ENCODE data around the gene BTBD10.
"Not testable (repeated sequence)": the region's sequence is repeated elsewhere in the genome, so short reads cannot be mapped to it uniquely, and the experiment has no call there.

The BTBD10 gene

GRCh38 chr11:13440100-13440855 is 22.7 kb downstream of the BTBD10 start:
- DNase-seq: peak; percentile 88

GRCh38 chr11:13438291-13438690 is 24.7 kb downstream of the BTBD10 start:
- no peak for DNase-seq

GRCh38 chr11:13436836-13437235 is 26.2 kb downstream of the BTBD10 start:
- DNase-seq: not testable (repeated sequence)

- DNase-seq: no peak
Observed at GRCh38 chr11:13434247-13435205, 28.5 kb downstream of the BTBD10 start.

- DNase-seq: no peak
Observed at GRCh38 chr11:13433437-13433836, 29.6 kb downstream of the BTBD10 start.

GRCh38 chr11:13429836-13430235 is 33.2 kb downstream of the BTBD10 start:
- DNase-seq: no peak

- no peak for DNase-seq
Observed at GRCh38 chr11:13429288-13429687, 33.7 kb downstream of the BTBD10 start.

GRCh38 chr11:13427440-13427839 is 35.6 kb downstream of the BTBD10 start:
- no peak for DNase-seq

GRCh38 chr11:13423372-13423771 is 39.6 kb downstream of the BTBD10 start:
- no peak for DNase-seq

- no peak for DNase-seq
Observed at GRCh38 chr11:13421561-13421960, 41.5 kb downstream of the BTBD10 start.

- DNase-seq: no peak
Observed at GRCh38 chr11:13415201-13415600, 47.8 kb downstream of the BTBD10 start.

- DNase-seq: no peak
Observed at GRCh38 chr11:13405220-13405619, 57.8 kb downstream of the BTBD10 start.

GRCh38 chr11:13398335-13398734 is 64.7 kb downstream of the BTBD10 start:
- not testable (repeated sequence) for DNase-seq

- no peak for DNase-seq
Observed at GRCh38 chr11:13391217-13391616, 71.8 kb downstream of the BTBD10 start.

GRCh38 chr11:13388741-13389140 is 74.3 kb downstream of the BTBD10 start:
- DNase-seq: no peak

- no peak for DNase-seq
Observed at GRCh38 chr11:13386567-13386966, 76.5 kb downstream of the BTBD10 start.

GRCh38 chr11:13384908-13385640 is 77.9 kb downstream of the BTBD10 start:
- DNase-seq: peak; percentile 53

- no peak for DNase-seq
Observed at GRCh38 chr11:13382751-13383150, 80.3 kb downstream of the BTBD10 start.

GRCh38 chr11:13380731-13381130 is 82.3 kb downstream of the BTBD10 start:
- DNase-seq: no peak

GRCh38 chr11:13378316-13378715 is 84.7 kb downstream of the BTBD10 start:
- no peak for DNase-seq

GRCh38 chr11:13376838-13377237 is 86.2 kb downstream of the BTBD10 start:
- DNase-seq: no peak

- DNase-seq: no peak
Observed at GRCh38 chr11:13376402-13376801, 86.6 kb downstream of the BTBD10 start.

- DNase-seq: no peak
Observed at GRCh38 chr11:13375798-13376197, 87.2 kb downstream of the BTBD10 start.

Data from fibroblast of skin of right biceps (primary cell).